GM21381 (cell line): ENCODE data around the gene C18orf63.
"Not testable (repeated sequence)": the region's sequence is repeated elsewhere in the genome, so short reads cannot be mapped to it uniquely, and the experiment has no call there.

ENCODE experiments used
- ATAC-seq: cut with Tn5 transposase; IDR thresholded peaks from one replicate; pipeline ENCODE4 v1.9.1; 2021; ENCODE audit warnings: mild to moderate bottlenecking, moderate library complexity; ENCODE audit not compliant: unreplicated experiment

The C18orf63 gene

DNA sequence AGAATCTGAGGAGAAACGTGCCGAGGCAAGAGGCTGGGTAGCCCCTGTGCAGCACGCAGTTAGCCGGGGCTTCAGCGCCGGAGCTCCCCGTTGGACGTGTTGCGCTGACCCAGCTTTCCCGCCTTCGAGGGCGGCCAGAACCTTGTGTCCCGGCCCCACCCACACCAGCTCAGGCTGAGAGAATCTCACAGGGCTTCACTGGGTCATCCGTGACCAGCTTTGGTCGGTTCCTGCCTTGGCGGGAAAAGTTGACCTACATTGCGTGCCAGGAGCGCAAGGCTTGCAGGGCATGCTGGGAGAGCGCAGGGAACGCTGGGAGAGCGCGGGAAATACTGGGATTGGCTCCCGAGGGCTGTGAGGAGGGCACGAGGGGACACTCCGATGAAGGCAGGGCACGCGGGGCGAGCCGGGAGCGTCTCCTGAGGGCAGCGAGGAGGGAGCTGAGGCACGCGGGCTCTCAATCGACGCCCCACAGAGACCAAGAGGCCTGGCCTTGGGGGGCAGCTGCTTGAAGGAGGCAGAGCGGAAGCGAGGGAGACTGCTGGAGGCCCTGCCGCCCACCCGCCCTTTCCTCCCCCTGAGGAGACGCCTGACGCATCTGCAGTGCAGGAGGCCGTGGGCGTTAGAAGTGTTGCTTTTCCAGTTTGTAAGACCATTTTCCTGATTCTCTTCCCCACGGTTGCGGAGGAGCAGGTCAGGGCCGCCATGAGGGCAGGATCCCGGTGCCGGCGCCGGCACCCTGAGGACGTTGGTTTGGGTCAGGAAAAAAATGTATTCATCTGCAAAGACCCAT lies at the start of gene C18orf63:
C18orf63 (plus strand) TSS at position 376 of the 793 bp plus-strand sequence. CDS start 2,027 bp downstream, outside the sequence.
- ATAC-seq, result no peak

DNA sequence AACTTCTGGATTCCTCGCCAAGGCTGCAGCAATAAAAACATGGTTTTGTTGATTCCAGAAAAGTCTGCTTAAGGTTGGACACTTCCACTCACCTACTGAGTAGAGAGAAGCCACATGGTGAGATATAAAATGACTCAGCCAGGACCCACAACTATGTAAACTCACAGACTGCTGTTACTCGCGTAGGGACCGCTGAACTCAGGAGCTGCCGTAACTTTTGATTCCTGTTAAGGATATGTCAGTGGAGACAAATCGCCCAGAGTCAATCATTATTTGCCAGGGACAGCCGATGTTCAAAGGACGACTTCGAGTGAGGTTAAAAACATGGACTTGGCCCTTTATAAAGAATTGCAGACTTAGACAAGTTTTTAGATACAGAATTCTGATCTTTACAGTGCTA lies 49.5 kb upstream of the C18orf63 start:
- no peak for ATAC-seq

DNA sequence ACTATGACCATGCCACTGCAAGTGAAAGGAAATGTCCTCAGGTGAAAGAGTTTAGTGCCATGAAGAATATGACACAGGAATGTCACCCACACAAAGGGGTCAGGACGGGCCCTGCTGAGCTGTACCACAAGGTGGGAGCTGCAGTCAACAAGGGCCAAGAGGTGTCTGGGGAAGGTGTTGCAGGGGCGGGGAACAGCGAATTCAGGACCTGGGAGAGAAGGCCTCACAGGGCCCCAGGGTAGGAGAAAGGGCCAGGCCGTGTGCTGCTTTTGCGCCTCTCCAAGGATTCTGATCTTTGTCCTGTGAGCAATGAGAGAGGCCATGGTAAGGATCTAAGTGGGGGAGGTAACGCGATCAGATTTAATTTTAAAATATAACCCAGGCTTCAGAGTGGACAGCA lies 47.5 kb upstream of the C18orf63 start:
- ATAC-seq, result no peak

DNA sequence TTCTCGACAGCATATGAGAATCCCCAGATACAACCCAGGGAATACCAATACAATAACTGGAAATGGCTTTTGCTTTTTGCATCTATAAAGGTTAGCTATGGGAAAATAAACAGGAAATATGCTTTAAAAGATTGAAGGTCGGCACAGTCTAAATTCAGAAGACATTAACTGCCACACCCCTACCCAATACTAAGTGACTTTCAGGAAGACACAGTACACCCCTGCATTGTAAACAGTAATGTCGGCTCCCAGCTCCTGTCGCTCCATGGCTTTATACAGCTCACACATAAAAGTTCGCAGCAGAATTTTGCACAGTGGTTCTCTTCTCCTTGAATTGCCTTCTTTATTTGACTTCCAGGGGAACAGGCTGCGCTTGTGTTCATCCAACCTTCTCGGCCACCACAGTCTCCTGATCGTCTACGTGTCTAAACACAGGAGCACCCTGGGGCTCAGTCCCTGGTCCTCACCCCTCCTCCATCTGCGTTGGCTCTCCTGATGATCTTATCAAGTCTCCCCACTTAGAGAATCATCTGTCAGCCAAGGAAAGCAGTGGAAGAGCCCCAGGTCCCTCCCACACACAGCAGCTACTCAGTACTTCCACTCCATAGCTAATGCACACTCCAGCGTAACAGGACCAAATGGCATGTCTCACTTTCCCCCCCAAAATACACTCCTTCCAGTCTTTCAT lies 46.6 kb upstream of the C18orf63 start:
- no peak for ATAC-seq

DNA sequence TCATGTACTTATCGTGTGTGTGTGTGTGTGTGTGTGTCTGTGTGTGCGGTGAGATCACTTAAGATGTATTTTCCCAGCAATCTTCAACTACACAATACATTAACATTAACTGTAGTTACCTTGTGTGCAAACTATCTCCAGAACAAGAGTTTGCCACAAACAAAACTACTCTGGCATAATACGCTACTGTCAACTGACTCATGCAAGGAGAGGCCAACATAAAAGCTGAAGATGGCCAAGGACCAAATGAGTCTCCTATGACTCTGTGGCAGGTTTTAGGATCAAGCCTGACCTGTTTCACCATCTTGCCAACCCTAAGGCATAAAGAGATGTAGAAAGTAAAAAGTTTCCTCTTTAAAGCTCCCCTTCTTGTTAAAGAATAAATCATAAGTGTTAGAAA lies 44.0 kb upstream of the C18orf63 start:
- ATAC-seq, result no peak

DNA sequence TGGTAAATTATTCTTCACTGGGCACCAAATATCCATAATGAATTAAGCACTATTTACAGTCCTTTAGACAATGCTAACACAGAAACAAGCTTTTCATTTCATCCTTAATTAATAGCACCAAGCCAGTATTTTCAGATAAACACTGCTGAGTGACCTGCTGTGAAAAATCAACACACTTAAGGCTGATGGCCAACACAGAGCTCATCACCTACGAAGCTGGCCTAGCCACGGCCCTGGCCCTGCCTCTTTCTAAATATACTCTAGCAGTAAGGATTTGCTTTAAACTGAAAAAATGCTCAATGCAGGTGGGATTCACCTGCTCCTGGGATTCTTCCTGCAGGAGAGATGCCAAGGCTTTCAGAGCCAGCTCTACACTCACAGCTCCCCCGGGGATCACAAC lies 42.2 kb upstream of the C18orf63 start:
- ATAC-seq, result no peak

DNA sequence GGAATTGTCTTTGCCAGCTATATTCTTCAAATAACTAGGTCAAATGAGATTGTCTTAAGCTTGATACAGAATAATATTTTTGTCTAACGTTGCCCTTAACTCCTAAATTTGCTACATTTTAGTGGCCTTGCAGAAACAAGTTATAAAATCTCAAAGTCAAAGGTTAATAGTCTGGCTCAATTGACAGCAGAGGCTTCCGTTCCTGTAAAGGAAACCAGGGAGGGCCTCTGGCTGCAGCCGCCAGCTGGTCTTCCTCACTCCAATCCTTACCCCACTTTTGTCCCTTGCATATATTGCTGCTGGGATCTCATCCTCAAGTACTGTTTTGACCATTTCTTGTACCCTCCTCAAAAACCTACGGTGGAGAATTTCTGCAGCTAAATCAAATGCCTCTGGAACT lies 40.9 kb upstream of the C18orf63 start:
- no peak for ATAC-seq

DNA sequence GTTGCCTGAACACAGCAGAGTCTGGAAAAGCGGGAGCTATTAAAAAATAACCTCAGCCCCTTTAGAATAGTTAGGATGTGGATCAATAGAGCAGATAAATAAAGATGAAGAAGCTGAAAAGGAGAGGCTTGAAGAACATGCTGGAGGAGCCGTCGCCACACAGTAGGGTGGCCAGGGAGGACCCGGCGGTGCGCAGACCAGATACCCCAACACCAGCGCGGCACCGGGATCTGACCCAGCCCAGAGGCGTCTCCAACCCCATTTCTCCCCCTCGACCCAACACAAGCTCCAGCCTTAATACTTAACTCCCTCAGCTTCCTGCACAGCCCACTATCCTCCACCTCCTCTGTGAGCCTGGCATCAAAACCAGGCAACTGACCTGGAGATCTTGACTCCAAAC lies 39.9 kb upstream of the C18orf63 start:
- no peak for ATAC-seq

DNA sequence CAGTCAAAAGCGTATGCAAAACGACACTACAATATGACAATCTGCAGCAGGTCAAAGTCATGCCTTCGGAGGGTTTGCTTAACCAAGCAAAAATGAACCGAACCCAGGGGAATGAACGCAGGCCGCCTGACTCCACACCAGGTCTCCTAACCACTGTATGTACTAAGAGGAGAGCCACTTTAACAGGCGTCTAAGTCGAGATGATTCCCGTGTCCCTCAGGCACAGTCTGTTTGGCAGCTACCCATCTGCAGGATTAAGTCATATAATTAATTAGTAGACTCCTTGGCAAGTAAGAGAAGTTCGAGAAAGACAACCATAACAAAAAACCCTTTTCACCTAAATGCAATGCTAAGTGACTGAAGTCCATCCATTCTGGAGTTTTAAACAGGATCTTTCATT lies 39.0 kb upstream of the C18orf63 start:
- no peak for ATAC-seq

DNA sequence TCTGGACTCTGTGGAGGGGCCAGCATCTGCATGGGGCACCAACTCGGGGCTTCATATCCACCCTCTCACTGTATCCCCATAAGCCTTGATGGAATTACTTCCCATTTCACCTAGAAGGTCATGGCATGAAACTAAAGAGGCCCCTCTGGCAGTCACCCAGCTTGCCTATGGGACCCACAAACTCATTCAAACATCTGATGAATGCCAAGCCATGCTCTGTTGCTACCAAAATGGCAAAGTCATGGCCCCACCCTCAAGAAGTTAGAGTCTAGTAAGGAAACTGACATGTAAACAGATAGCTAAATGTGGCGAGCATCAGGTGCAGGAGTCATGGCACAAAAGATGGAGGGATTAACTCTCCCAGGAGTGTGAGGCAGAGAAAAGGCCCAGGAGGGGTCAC lies 38.3 kb upstream of the C18orf63 start:
- no peak for ATAC-seq

DNA sequence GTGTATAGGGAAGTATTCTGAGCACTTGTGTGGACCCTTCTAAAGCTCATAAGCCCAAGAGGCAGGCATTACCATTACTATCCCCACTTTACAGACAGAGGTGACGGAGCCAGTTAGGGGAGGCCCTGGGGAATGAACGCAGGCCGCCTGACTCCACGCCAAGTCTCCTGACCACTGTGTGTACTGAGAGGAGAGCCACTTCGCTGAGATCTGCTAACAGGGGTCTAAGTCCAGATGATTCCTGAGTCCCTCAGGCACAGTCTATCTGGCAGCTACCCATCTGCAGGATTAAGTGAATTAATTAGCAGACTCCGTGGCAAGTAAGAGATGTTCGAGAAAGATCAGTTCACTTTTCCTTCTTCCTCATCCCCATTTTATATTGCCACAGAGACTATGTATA lies 37.6 kb upstream of the C18orf63 start:
- ATAC-seq, result no peak

DNA sequence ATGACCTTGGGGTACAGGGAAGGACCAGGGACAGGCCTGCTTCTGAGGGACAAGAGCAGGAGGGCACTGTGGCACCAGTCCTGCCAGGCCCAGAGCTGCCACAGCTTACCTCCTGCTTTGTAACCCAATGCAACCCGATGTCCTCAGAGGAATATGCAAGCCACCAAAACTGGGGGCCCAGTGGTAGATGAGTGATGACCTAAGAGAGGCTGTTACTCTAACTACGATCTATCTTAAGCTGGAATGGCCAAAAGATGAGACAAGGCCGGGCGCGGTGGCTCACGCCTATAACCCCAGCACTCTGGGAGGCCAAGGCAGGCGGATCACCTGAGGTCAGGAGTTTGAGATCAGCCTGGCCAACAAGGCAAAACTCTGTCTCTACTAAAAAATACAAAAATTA lies 36.7 kb upstream of the C18orf63 start:
- ATAC-seq, result no peak

DNA sequence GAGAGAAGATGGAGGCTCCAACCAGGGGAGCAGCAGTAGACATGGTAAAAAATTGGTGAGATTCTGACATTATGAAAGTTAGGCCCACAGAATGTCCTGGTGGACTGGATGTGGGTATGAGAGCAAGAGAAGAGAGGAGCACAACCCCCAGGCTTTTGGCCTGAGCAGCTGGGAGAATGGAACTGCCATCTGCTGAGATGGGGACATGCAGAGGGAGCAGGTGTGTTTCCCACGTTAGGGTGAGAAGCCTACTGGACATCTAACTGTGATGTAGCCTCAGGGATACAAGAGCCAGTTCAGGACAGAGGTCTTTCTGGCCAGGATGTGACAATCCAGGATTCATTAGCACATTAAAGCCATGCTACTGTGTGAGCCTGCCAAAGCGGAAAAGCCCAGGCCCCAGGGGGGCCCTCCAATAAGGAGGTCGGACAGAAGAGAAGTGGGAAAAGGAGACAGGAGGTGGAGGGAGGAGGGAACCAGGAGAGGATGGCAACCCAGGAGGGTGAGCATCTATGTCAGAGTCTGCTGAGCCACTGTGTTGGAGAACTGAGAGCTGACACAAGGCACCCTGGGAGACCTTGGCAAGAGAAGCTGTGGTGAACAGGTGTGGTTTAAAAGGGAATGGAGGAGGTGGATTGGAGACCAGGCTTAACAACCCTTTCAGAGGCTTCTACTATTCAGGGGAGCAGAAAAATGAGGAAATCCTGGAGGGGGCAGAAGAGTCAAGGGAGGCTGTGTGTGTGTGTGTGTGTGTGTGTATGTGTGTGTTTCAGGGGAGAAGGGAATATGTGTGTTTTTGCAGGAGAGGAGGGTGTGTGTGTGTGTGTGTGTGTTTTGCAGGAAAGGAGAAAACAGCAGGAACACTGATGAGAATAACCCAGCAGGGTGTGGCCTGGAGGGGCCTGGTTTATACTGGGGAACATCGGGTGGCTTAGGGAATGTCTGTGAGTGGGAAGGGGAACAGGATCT lies 34.3 kb upstream of the C18orf63 start:
- no peak for ATAC-seq

DNA sequence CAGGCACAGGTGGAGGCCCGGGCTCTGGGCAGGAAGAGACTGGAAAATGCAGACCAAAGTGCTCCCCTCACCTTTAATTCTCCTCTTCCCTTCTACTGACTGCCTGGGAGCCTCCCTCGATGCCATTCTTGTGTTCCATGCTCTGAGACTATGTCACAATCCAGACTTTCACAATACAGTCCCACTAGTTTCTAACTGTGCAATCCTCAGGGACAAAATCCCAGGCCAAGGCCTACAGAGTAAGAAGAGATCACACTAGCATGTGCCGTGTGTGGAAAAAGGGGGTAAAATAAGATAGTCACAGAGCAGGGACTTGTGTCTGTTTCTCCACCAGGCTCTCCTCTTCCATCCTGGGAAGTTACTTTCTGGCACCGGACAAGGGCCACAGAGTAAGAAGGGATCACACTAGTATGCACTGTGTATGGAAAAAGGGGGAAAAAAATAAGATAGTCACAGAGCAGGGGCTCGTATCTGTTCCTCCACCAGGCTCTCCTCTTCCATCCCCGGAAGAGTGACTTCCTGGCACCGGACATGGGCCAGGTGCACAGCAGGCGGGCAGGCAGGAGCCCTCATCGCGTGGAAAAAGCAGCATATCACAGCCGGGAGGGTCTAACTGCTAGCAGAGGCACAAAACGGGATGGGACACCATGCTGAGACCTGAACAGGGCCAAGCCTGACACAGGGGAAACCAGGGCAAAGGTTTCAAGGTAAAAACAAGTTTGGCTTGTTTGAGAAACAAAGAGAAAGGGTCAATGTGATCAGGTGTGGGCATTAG lies 33.5 kb upstream of the C18orf63 start:
- ATAC-seq, result no peak

DNA sequence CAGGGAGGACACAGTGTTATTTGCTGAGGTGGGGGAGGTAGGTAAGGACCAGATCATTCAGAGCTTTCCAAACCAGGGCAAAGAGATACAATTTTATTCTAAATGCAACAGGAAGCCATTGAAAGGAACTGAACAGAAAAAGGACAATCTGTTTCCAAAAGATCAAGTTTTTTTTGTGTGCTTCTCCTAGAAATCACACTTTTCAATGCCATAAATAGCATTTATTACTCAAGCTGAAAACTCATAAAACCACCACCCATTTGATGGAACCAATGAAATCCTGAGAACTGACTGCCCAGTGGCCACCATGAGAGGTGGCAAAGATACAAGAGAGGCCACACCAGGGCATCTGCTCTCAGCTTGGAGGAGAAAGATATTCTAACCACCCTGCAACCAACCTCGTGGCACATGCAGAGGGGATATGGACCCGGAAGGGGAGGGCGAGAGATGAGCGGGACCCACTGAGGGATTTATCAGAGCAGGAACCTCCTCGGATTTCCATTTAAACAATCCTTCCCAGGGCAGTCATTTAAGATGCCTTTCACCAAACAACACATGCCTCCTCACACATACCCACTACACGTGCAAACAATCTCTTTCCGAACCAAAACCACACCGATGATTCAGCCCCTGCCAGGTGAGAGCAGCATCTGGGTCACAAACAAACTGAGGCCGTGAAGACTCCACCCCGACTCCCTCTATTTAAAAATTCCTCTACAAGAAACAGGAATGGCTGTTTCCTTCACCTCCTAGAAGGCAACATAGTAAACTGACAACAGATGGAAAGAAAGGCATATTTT lies 32.7 kb upstream of the C18orf63 start:
- no peak for ATAC-seq

DNA sequence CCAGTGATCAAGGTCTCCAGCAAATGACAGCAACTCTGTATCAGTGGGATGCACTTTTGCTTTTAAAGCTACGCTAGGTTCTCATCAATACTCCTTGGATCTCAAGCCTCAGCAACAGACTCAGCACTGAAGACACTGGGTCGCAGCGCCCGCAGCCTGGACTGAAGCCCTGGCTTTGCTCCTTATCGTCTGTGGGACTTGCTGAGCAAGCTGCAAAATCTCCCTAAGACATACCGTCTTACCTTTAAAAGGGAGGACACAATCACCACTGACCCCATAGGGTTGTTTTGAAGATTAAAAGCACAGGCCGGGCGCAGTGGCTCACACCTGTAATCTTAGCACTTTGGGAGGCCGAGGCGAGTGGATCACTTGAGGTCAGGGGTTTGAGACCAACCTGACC lies 32.0 kb upstream of the C18orf63 start:
- no peak for ATAC-seq

DNA sequence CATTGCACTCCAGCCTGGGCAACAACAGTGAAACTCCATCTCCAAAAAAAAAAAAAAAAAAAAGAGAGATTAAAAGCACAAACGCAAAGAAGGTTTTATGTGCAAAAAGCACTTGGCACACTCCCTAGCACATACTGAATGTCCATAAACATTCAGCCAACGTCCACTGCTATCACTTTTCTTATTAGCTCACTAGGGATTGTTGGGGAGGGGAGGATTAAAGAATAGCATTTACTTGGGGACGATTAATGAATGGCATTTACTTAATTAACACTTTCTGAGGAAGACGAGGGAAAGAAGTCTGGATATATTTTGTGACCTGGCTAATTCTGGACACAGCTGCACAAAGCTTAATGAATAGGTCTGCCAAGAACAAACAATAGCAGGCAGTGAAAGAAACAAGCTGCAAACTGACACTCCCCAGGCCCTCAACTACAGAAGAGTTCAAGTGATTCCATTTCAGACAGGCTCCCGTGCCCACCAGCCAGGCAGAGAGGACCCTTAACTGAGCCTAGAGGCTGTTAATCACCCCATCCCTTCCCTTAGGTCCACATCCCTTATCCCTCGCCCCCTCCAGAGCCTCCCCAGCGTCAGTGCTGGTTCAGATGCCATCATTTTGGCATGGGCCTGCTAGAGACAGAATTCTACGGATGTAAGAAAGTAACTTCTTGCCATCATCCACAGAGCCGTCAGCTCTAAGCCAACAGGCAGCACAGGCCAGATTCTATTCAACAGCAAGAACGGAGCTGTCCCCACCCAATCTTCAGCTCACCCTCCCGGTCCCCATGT lies 31.3 kb upstream of the C18orf63 start:
- no peak for ATAC-seq

DNA sequence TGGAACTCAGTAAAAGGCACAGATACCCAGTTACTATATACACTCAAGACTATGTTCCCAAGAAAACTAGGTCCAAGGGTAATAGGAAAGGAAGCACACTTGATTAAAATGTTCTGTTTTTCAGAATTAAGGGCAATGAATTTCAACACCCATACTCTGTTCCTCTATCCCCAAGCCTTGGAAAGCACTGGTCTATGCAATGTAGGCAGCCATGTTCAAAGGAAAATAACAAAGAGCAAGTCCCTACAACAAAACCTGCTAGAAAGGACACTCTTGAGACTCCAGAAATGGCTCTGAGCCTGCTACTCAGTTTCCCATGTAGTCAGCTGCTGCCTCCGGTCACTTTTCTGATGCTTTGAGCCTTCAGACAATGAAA lies 30.7 kb upstream of the C18orf63 start:
- no peak for ATAC-seq

DNA sequence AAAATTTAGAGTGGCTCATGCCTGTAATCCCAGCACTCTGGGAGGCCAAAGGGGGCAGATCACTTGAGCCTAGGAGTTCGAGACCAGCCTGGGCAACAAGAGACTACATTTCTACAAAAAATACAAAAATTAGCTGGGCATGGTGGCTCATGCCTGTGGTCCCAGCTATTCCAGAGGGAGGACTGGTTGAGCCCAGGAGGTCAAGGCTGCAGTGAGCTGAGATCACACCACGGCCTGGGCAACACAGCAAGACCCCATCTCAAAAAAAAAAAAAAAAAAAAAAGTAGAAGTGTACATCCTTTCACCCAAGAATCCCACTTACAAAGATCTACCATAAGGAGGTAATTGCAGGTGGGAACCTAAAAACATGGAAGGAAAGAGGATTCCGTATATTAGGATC lies 30.1 kb upstream of the C18orf63 start:
- not testable (repeated sequence) for ATAC-seq
